GM10266 (cell line): ENCODE data around the gene ME3.

Experiments used
- DNase-seq: peaks from one replicate; pipeline ENCODE4 v3.0.0; 2012; ENCODE audit errors: extremely low spot score
- TF ChIP-seq, protein P1 (sequence below): IDR thresholded peaks from 2 replicates; pipeline ENCODE4 v1.5.1; 2012; ENCODE audit warnings: mild to moderate bottlenecking, low read depth; ENCODE audit not compliant: control insufficient read depth, insufficient read depth; ENCODE audit errors: missing control alignments

The ME3 gene

DNA sequence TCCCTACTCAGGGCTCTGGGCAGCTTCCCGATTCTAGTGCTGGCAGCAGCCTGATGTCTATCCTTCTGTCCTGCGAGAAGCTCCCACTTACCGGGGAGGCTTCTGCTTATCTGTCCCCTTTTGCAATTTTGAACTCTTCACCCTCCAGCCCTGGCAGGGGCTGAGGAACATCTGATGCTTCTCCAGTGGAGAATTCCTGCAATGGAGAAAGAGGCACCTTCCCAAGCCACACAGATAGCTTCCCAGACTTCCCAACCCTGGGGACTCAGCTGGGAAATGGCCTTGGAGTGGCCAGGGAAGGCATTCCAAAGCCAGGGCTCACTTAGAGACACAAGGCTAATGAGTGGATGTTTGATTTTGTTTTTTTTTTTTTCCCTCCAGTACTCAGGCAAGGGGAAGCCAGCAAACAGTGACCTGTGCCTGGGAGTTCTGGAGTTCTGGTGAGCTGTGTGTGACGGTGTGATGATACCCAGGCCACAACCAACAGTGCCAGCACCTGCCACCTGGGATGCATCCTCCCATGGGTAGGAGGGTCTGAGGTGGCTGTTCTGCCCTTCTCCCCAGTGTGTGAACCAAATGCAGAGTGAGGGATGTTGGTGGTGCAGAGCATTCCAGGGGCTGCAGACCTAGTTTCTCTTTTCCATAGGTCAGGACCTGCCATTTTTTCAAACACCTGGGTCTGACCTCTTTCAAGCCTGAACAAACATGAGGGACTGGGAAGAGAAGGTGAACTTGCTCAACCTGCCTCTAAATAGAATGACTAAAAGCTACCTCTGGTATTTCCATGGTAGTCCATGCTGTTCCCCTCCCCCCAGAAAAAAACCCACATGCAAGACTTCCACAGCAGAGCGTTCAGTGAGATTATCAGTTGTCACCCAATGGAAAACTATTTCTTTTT lies 202.7 kb downstream of the ME3 start:
- TF ChIP-seq, protein P1, sequence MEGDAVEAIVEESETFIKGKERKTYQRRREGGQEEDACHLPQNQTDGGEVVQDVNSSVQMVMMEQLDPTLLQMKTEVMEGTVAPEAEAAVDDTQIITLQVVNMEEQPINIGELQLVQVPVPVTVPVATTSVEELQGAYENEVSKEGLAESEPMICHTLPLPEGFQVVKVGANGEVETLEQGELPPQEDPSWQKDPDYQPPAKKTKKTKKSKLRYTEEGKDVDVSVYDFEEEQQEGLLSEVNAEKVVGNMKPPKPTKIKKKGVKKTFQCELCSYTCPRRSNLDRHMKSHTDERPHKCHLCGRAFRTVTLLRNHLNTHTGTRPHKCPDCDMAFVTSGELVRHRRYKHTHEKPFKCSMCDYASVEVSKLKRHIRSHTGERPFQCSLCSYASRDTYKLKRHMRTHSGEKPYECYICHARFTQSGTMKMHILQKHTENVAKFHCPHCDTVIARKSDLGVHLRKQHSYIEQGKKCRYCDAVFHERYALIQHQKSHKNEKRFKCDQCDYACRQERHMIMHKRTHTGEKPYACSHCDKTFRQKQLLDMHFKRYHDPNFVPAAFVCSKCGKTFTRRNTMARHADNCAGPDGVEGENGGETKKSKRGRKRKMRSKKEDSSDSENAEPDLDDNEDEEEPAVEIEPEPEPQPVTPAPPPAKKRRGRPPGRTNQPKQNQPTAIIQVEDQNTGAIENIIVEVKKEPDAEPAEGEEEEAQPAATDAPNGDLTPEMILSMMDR = no peak
- no peak for DNase-seq

DNA sequence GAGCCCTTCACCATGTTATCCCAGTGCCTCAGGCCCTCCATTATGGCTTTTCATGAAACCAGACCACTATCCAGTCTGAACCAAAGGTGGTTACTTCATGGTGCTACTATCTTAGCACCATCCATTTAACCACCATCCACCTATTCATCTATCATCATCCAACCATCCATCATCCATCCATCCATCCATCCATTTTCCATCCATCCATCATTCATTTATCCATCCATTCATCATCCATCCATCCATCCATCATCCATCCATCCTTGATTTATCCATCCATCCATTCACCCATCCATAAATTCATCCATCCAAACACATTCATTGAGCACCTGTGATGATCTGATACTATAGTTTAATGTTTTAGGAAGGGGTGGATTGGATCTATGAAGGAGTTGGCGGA lies 204.2 kb downstream of the ME3 start:
- TF ChIP-seq, protein P1 = no peak
- DNase-seq = no peak

DNA sequence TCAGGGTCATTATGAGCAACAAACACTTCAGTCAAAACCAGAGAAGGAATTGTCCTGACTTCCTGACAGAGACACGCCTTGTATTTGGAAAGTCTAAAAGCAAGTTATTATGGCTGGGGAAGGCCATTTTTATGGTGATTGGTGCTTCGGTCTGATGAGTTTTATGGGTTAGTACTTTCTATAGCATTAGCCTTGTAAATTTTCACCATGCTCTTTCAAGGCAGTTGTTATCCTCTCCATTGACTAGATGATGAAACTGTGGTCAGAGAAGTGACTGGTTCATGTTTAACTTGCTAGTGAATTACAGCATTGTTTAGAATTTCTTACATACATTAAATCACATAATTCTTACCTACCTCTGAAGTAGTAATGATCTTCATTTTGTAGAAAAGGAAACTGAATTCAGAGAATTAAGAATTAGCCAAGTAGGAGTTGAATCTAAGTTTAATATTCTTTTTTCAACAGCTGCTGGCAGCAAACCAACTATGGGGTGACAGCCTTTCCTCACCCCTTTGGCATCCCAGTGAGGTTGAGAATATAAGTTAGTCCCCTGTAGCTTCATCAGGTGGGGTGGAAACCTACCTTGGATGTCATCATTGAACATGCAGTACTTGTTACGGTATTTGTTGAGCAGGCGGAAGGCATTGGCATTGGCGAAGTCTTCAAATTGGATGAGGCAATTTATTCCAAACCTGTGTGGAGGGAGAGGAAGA lies 207.8 kb downstream of the ME3 start:
- TF ChIP-seq, protein P1 = no peak
- DNase-seq = no peak

- TF ChIP-seq, protein P1 = no peak
- no peak for DNase-seq
These were observed 208.5 kb downstream of the ME3 start for GRCh38 chr11:86463955-86464354.

- no peak for DNase-seq
- TF ChIP-seq, protein P1 = no peak
These were observed 209.3 kb downstream of the ME3 start for GRCh38 chr11:86463120-86463519.

- DNase-seq = no peak
These were observed 210.5 kb downstream of the ME3 start for GRCh38 chr11:86461892-86462291.

More at GRCh38 chr11:86461892-86462291, 210.5 kb downstream of the ME3 start:
- TF ChIP-seq, protein P1 = no peak
